Measurements from ENCODE around the gene CMIP.

CMIP gene

GRCh38 chr16:81654346-81654745, 209.7 kb downstream of the CMIP start:
- no peak overlapping the region for H3K4me2 ChIP-seq (ENCODE audit: low read depth, low read length, poor library complexity, severe bottlenecking)

GRCh38 chr16:81655469-81656162, 211.0 kb downstream of the CMIP start:
- Histone ChIP-seq H3K9me3 (ENCODE audit: insufficient read depth, low read length) (no peaks in the 10 kb centered on the region), H3K9me2 (replicated peaks; ENCODE audit: insufficient read depth, low read length) (no peaks in the 10 kb centered on the region), H2AFZ (ENCODE audit: low read depth, low read length, severe bottlenecking) (no peak overlapping the region), H4K20me1 (ENCODE audit: low read depth, low read length) (no peaks in the 10 kb centered on the region), H3K27ac (ENCODE audit: low read depth, low read length) (no peak overlapping the region), H3K9ac (ENCODE audit: low read length) (no peak overlapping the region), H3F3A (ENCODE audit: insufficient read depth) (no peaks in the 10 kb centered on the region), H3K4me2 (ENCODE audit: low read depth, low read length, poor library complexity, severe bottlenecking) (no peak overlapping the region), H3K27me3 (ENCODE audit: low read length) (no peaks in the 10 kb centered on the region), H3K4me3 (ENCODE audit: insufficient read depth, low read length, poor library complexity, severe bottlenecking) (no peak overlapping the region), H3K79me2 (ENCODE audit: insufficient read depth, low read length) (no peaks in the 10 kb centered on the region), H3K36me3 (ENCODE audit: low read length) (no peaks in the 10 kb centered on the region)
- no peak for TF ChIP-seq EZH2phosphoT487 (conservative IDR thresholded peaks at IDR 0.05; ENCODE audit: low read length)
- TF ChIP-seq, protein P1, sequence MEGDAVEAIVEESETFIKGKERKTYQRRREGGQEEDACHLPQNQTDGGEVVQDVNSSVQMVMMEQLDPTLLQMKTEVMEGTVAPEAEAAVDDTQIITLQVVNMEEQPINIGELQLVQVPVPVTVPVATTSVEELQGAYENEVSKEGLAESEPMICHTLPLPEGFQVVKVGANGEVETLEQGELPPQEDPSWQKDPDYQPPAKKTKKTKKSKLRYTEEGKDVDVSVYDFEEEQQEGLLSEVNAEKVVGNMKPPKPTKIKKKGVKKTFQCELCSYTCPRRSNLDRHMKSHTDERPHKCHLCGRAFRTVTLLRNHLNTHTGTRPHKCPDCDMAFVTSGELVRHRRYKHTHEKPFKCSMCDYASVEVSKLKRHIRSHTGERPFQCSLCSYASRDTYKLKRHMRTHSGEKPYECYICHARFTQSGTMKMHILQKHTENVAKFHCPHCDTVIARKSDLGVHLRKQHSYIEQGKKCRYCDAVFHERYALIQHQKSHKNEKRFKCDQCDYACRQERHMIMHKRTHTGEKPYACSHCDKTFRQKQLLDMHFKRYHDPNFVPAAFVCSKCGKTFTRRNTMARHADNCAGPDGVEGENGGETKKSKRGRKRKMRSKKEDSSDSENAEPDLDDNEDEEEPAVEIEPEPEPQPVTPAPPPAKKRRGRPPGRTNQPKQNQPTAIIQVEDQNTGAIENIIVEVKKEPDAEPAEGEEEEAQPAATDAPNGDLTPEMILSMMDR (IDR thresholded peaks at IDR 0.05; ENCODE audit: insufficient read depth, low read length, poor library complexity, severe bottlenecking): no peak

More at GRCh38 chr16:81654346-81654745, 209.7 kb downstream of the CMIP start:
- no peak overlapping the region for H3K9ac ChIP-seq (ENCODE audit: low read length)
- H2AFZ ChIP-seq (ENCODE audit: low read depth, low read length, severe bottlenecking): no peak overlapping the region
- H3K27ac ChIP-seq (ENCODE audit: low read depth, low read length): no peak overlapping the region
- no peaks in the 10 kb centered on the region for H3K79me2 ChIP-seq (ENCODE audit: insufficient read depth, low read length)
- no peaks in the 10 kb centered on the region for H3K27me3 ChIP-seq (ENCODE audit: low read length)
- no peak overlapping the region for H3K4me3 ChIP-seq (ENCODE audit: insufficient read depth, low read length, poor library complexity, severe bottlenecking)
- H3K36me3 ChIP-seq (ENCODE audit: low read length): no peaks in the 10 kb centered on the region
- no peaks in the 10 kb centered on the region for H3K9me2 ChIP-seq (replicated peaks; ENCODE audit: insufficient read depth, low read length)
- H4K20me1 ChIP-seq (ENCODE audit: low read depth, low read length): no peaks in the 10 kb centered on the region
- TF ChIP-seq EZH2phosphoT487 (conservative IDR thresholded peaks at IDR 0.05; ENCODE audit: low read length): no peak
- TF ChIP-seq, protein P1 (IDR thresholded peaks at IDR 0.05; ENCODE audit: insufficient read depth, low read length, poor library complexity, severe bottlenecking): no peak
- no peaks in the 10 kb centered on the region for H3F3A ChIP-seq (ENCODE audit: insufficient read depth)
- H3K9me3 ChIP-seq (ENCODE audit: insufficient read depth, low read length): no peaks in the 10 kb centered on the region

DNA sequence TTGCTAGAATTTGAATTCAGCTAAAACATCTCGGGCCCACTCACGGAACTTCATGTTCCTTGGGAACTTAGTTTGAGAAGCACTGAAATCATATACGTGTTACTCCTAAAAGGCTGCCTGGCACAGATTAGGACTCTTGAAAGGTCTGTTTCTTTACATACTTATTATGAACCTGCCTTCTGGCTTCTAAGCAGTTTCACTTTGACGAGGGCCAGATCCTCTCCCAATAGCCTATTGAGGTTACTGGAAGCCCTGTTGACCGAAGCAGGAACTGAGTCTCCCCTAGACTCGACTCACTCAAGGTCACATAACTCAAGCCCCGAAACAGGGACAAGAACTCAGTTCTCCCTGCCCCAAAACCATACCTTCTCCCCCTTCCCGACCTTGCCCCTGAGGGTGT, 212.6 kb downstream of the CMIP start:
- Histone ChIP-seq H3K9ac (ENCODE audit: low read length) (no peak overlapping the region), H3K27me3 (ENCODE audit: low read length) (no peaks in the 10 kb centered on the region), H4K20me1 (ENCODE audit: low read depth, low read length) (no peaks in the 10 kb centered on the region), H3K4me2 (ENCODE audit: low read depth, low read length, poor library complexity, severe bottlenecking) (no peak overlapping the region), H3K79me2 (ENCODE audit: insufficient read depth, low read length) (no peaks in the 10 kb centered on the region), H3F3A (ENCODE audit: insufficient read depth) (no peaks in the 10 kb centered on the region), H3K9me3 (ENCODE audit: insufficient read depth, low read length) (no peaks in the 10 kb centered on the region), H3K27ac (ENCODE audit: low read depth, low read length) (no peak overlapping the region), H3K4me3 (ENCODE audit: insufficient read depth, low read length, poor library complexity, severe bottlenecking) (no peak overlapping the region), H3K9me2 (replicated peaks; ENCODE audit: insufficient read depth, low read length) (no peaks in the 10 kb centered on the region), H2AFZ (ENCODE audit: low read depth, low read length, severe bottlenecking) (no peak overlapping the region), H3K36me3 (ENCODE audit: low read length) (no peaks in the 10 kb centered on the region)
- no peak for TF ChIP-seq EZH2phosphoT487 (conservative IDR thresholded peaks at IDR 0.05; ENCODE audit: low read length)
- TF ChIP-seq, protein P1 (IDR thresholded peaks at IDR 0.05; ENCODE audit: insufficient read depth, low read length, poor library complexity, severe bottlenecking): no peak
